GM18907 (cell line): ENCODE data around the gene PRKAG3.
"Not testable (repeated sequence)": the region's sequence is repeated elsewhere in the genome, so short reads cannot be mapped to it uniquely, and the experiment has no call there.

ENCODE experiments used
- ATAC-seq: cut with Tn5 transposase; IDR thresholded peaks from one replicate; pipeline ENCODE4 v1.9.1; 2021; ENCODE audit warnings: mild to moderate bottlenecking, moderate library complexity; ENCODE audit not compliant: unreplicated experiment

PRKAG3 gene

DNA sequence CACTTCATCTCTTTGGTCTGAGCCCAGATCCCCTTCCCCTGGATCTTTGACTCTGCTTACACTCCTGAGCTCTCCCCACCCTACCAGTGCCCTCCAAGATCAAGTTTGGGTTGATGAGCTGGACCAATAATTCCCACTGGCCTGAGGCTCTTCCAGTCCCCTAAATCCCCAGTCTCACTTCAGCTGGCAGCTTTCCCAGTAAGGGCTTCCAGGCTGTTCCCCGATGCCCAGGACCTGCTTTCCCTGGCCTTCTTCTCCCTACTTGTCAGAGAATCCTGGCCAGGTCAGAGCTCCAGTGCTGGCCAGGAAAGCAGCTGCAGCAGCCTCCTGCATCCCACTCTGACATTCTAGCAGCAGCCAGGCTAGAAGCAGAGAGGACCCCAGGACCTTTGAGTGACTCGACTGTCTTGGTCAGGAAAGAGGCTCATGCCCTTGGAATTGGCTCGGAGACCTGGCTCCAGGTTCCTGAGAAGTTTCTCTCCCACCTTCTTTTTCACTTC lies 31.5 kb upstream of the PRKAG3 start:
- no peak for ATAC-seq

DNA sequence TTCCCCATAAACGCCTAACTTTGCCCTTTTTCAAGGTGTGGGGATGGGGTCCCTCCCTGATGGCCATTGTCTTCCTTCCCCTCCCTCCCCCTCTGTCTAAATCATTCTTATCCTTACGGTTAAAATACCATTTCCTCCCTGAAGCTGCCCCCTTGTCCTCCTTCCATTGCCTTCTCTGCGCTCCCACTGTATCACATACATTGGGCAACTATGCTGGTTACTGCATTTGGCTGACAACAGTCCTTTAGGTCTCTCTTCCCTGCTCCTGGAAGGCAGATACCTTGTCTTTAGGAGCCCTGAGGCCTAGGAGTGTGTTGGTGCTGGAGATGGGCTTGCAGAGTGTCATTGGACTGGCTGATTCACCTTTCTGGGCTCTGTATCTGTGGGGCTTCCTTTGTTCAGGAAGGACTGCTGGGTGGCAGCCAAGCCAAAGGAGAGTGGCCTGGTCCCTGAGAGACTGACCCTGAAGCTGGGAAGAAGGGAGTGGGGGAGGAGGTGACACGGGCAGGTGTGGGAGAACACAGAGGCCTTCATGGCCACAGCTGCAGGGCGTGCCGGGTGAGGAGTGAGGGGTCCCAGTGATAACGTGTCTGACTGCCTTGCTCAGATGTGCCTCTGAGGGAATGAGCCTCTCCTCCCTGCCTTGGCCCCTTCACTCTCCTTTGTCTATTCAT lies 30.2 kb upstream of the PRKAG3 start:
- ATAC-seq, result no peak

DNA sequence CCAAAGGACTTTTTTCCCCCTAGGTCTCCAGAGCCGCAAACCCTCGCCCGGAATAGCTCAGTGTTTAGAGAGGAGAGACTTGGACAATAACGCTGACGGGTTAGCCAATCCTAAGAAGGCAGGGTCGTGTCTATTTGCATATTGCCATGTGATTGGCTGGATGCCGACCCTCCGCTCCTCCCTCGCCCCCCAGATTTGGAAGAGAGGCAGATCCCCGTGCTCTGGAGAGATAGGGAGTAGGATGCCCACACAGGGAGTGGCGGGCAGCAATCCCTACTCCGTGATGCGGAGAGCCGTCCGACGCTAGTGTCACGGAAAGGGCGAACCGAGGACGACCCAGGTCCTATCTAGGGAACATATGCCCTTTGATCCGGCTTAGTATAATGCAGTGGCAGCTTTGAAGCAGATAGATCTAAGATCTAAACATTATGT lies 29.4 kb upstream of the PRKAG3 start:
- ATAC-seq, result no peak

DNA sequence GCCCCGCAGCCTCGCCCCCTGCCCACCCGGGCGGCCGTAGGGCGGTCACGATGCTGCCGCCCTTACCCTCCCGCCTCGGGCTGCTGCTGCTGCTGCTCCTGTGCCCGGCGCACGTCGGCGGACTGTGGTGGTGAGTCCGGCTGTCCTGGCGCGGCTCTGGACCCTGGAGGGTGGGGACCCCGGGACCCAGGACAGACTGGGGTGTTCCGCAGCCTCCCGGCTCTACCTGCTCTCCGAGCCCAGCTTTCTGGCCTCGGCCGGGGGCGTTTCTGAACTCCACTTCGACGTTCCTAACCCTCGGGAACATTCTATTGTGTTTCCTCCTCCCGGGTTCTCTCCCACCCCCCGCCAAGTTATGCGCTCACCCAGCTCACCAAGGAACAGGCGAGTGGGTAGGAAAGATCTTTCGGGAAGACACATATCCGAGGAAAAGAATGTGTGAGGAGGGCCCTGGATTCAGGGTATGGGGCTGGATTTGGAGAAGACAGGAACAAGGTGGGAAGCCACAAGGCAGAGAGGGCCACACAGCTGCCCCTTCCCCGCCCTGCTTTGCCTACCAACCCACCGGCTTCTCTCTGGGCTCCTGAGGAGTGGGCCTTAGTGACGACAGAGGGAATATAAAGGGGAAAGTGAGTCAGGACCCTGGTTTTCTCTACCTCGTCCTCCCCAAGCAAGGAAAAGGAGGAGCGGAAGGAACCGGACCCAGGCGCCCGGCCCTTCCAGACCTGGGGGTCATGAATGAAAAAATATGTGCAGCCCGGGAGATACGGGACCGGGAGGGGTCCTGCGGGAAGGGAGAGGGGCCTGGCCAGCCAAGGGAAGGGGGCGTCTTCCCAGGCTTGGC lies 28.6 kb upstream of the PRKAG3 start:
- ATAC-seq, result no peak

DNA sequence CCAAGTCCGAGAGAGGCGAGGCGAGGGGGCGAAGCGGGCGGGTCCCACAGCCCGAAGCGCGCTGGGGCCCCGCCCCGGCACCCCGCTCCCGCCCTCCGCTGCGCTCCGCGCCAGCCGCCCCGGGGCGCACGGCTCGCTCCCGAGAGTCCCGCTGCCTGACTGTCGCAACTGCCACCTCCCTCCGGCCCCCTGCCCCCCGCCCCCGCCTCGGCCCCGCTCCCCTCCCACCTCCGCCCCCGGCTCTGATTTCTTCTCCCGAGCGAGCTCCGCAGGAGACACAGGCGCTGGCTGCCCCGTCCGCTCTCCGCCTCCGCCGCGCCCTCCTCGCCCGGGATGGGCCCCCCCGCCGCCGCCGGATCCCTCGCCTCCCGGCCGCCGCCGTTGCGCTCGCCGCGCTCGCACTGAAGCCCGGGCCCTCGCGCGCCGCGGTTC lies 28.0 kb upstream of the PRKAG3 start, which contains the start of gene WNT6:
Gene WNT6, plus strand, starts transcription at position 250 of the 432 bp plus-strand sequence. CDS start 233 bp downstream, outside the sequence.
- ATAC-seq, result no peak

DNA sequence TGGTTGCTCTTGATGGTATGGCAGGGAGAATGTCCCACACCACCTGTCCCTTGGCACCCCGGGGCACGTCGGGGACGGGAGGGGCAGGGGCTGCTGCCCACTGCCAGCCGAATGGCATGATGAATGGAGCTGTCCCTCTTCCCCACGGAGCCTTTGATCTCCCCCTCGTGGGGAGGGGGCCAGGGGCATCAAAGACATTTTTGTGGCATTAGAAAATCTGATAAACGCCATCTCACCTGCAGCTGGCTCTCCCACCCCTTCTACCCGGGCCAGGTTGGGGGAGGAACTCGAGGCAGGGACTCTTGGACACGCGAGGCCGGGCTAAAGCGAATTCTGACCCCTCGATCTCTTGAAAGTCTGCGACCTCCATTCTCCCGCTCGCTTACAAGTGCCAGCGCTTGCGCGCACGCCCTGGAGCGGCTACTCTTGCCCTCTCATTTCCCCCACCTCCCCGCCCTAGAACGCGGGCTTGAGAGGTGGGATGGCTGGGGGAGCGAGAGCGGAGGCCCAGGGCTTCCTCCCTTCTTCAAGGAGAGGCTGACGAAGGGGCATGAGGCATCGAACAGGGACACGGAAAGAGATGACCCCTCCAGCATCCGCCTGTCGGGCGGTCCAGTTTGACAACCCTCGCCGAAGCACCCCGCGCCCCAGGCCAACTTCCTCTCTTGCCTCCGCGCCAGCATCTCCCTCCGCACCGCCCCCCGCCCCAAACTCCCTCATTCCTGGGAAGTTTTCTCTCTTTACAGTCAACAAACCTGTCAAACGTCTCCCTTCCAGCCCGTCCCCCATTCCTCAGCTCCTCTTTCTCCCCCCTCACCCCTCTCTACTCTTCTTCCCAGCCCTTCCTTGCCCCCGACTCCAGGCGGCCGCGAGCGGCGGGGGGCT lies 27.3 kb upstream of the PRKAG3 start:
- ATAC-seq, result no peak

DNA sequence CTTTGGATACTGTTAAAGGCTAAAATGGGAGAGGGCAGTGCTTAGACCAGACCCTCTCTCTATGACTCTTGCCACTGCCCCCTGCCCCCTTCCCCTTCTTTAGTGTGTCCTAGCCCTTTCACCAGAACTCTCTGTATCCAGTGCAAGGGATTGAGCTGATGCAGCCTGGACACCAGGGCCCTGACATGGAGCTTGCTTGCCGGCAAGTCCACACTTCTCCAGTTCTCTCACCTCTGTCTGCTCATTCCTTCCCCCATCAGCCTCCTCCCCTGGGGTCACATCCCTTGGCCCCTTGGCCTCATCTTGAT lies 26.5 kb upstream of the PRKAG3 start:
- no peak for ATAC-seq

DNA sequence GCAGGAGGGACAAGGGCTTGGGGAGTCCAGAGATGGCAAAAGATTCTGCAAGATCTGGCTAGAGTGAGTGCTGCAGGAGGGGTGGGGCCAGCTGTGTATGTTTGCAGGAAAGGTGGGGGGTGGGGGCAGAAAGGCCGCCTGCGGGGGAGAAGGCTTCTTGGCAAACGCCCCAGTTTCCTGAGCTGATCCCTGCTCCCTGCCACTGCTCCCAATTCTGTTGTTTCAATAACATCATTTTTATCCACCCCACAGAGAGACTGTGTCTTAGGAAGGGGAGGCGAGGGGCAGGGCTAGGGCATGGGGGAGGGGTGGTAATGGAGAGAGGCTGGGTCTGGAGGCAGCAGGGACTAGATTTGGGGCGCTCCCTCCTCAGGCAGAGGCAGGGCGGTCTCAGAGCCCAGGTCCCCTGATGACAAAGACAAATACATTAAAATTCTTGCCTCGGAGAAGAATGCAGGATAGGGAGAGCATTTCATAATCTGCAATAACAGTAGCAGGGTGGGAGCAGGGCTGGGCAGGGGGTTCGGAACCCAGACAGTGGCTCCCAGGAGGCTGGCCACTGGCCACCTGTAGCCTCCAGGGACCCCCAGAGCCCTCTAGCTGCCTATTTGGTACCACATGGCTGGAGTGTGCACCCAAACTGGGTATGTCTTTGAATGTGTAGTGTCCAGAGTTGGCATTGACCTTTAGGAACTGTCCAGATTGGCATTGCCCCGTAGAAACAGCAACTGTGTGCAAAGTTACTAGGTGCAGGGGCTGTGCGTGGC lies 26.0 kb upstream of the PRKAG3 start:
- ATAC-seq, result no peak

DNA sequence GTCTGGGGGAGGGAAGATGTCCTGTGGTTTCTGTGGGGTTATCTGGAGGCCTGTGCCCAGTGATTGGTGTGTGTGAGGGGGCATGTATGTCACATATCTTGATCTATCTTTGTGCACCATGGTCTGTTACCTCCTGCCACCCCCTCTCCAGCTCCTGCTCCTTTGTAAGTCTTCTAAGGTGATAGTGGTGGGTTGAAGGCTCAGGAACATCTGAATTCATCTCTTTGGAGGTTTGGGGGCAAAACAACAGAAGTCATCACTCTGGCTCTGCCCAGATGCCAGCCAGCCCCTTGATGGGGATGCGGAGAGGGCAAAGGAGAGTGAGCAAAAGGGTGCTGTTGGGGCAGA lies 25.3 kb upstream of the PRKAG3 start:
- ATAC-seq, result no peak

DNA sequence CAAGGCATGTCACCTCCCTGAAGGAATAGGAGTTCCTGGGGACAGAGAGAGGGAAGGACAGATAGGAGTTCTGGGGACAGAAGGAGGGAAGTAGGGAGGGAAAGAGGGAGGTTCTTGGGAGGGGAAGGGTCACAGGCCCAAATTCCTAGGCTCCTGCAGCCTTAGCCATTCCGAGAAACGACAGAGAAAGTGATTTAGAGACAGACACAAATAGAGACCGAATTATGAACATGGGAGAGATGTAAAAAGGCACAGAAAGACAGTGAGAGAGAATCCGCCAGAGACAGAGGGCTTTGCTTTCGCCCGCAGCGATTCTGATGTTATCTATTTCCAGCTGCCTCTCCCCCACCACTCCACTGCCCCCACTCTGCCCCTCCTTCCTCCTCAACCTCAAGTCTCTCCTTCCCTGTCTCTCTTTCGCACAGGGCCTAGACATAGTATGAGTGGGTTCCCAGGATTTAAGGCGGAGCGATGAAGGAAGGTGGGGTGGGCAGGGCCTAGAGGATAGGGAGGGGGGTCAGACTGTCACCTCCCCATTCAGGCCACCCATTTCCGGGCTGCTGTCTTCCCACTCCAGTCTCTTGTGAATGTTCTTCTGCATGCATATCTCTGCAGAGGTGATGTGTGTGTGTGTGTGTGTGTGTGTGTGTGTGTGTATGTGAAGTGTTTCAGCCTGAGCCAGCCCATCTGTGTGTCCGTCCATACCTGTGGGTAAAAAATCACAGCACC lies 24.7 kb upstream of the PRKAG3 start:
- ATAC-seq, result no peak

DNA sequence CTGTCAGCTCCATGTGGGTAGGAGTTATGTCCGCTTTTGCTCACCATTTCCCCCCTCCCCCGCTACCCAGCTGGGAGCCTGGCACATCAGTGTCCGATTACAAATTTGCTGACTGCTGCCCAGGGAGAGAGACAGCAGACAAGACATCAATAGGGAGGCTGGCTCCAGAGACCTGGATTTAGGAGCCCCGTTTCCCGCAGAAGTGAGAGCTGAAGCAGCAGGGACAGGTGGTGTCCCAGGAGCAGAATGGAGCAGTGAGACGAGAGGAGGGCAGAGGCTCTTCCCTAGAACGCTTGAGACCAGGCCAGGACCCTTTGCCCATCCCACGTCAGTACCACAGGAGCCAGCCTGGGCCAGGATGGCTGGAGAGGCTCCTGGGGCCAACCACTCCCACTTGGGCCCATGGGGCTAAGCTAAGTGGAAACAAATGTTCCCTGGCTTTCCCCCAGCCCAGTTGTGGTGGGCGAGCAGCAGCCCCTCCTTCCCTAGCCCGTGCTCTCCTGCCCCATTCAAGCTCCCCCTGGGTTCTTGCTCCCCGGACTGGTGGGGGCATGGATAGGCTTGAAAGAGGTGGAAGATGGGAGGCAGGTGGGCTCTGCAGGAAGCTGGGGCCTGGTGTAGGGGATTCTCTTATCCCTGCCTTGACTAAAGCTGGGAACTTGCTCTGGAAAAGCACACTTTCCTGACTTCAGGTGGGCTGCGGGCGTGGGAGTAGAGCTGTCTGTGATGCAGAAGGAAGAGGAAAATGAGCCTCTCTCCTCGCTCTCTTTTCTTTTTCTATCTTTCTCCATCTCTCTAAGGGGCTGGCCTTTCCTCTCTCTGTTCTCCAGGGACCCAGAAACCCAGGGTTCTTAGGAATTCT lies 23.9 kb upstream of the PRKAG3 start:
- no peak for ATAC-seq

DNA sequence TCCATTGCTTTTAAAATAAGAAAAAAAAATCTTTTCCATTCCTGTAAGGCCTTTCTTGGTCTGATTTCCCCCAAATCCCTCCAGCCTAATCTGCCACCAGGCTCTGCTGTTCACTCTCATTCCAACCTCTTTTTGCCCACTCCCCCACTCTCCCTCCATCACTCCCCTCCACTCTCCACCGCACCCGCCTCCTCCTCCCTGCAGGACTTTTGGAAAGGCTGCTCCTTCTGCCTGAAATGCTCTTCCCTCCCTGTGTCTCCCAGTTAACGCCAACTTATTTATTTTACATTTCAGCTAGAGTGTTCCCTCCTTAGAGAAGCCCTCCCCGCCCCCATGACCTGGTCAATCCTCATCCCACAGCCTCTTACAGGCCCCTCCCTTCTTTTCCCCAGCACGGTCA lies 23.3 kb upstream of the PRKAG3 start:
- no peak for ATAC-seq

DNA sequence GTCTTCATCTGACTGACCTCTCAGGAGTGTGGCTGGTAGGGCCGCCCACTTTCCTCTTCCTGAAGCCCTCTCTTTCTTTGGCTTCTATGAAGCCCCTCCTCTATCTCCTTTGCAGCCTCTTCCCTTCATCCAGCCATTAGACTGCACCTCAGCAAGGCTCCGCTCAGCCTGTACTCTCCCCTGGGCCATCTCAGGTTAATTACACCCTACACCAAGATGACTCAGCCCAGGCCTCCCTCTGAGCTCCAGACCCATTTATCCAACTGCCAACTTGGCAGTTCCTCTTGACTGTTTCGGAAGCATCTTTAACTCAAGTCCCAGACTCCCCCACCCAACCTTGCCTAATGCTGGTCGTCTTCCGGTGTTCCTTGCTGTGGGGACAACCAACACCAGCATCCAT lies 22.2 kb upstream of the PRKAG3 start:
- ATAC-seq, result no peak

DNA sequence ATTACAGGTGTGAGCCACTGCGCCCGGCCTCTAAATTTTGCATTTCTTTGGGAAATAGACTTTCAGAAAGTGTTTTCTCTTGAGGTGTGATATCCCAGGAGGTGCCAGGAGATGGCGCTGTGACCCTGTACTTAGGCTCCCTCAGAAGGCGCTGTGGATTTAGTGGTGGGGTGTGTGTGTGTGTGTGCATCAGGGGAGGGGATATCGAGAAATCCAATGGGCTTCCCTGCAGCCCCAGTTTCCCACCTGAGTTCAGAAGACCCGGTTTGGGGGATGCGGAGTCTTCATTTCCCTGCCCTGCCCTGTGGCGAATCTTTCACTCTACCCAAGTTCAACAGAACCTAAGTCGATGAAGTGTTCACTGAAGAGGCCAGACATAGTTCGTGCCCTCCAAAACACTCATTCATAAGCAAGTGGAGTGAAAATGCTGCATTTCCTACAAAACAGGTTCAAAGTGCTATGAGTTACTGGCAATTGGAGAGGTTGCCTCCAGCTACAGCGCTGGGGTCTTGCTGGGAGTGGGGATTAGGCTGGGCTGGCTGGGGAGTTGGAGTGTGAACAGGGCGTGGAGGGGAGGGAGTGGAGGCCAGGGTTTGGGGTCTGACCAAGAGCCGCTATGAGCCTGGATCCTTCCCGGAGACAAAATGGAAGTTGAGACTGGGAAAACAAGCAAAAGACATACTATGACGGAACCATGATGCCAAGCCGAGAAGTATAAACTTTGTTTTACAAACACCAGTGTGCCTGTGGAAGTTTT lies 21.5 kb upstream of the PRKAG3 start:
- ATAC-seq, result no peak

DNA sequence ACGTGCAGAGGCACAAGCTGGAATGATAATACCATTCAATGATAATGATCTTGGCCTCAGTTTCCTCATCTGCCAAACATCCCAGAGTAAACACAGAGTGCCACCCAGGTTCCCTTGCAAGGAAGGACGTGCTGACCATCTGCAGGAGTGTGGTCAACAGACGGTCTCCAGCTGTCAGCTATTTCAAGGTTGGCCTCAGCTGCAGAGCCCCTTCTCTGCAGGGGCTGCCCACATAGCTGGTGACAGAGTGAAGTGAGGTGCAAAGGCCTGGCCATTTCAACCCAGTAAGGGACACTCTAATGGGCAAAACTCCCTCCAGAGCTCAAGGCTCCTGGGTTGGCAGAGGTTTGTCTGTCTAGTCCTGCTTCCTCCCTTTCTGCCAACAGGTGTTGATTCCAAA lies 19.7 kb upstream of the PRKAG3 start:
- ATAC-seq, result no peak

DNA sequence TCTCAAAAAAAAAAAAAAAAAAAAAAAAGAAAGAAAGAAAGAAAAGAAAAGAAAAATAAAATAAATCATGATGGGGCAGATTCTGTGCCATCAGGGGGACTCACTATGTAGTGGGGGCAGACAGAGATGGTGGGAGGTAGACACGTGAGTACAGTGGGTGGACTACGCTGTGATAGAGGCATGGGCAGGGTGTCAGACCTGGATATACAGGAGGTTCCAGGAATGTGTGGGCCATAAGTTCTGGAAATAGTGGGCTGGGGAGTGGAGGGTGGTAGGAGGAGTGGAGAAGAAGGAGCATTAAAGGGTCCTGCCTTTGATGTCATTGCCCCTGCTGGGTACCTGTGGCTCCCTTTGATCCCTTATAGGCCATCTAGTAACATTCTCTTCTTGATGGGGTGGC lies 19.2 kb upstream of the PRKAG3 start:
- no peak for ATAC-seq

DNA sequence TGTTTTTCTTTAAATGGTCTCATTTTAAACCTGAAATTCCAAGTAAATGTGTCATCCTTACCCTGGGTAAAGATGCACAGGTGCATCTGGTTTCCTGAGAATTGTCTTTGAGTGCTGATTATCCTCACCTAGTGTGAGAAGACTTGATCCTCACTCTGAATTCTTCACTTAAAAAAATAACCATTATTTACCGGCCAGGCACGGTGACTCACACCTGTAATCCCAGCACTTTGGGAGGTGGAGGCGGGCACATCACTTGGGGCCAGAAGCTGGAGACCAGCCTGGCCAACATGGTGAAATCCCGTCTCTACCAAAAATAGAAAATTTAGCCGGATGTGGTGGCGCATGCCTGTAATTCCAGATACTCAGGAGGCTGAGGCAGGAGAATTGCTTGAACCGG lies 18.1 kb upstream of the PRKAG3 start:
- ATAC-seq, result no peak

DNA sequence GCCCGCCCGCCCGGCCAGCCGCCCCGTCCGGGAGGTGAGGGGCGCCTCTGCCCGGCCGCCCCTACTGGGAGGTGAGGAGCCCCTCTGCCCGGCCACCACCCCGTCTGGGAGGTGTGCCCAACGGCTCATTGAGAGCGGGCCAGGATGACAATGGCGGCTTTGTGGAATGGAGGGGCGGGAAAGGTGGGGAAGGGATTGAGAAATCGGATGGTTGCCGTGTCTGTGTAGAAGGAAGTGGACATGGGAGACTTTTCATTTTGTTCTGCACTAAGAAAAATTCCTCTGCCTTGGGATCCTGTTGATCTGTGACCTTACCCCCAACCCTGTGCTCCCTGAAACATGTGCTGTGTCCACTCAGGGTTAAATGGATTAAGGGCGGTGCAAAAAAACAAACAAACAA lies 15.4 kb upstream of the PRKAG3 start:
- ATAC-seq, result not testable (repeated sequence)
